Stimulated activated CD4-positive, alpha-beta T cell treated with anti-CD3 and anti-CD28 coated beads, Interleukin-15, amount 100 ng/mL, for 24 hours (primary cell): ENCODE data around the gene MAEA.
"Not testable (repeated sequence)": the region's sequence is repeated elsewhere in the genome, so short reads cannot be mapped to it uniquely, and the experiment has no call there.

Source experiments
- DNase-seq: peaks from one replicate; pipeline ENCODE4 v3.0.0-alpha.2; 2020

MAEA gene

GRCh38 chr4:1285151-1285789 lies 4.4 kb upstream of the MAEA start:
- DNase-seq: no peak

DNA sequence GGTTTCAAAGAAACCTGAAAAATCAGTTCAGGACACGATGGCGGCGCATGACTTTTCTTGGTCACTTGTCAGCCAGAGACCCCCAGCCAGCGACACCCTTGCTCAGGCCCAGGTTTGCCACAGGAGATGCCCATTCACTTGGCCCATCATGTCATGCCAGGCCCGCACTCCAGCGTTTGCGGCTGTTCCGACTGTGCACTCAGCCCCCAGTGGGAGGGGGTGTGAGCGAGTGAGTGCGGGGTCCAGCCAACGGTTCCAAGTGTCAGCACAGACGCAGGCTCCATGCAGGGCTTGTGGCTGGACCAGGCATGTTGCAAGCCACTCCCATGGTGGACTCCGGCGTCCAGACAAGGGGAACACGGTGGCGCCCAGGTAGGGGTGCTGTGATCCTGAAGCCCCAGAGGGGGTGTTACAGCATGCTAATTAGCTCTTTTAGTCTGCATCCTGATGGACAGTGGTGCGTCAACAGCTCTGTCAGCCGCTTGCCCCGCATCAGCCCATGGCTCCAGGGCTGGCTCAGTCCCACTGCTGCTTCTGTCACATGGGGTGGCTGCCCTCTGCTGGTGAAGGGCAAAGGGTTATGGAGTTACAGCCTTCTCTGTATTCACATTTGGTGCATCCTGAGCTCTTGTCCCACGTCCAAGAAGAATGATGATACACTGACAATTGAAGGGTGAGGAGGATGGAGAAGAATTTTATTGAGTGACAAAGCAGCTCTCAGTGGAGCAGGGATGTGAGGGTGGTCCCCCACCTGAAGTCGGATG lies 3.7 kb upstream of the MAEA start:
- DNase-seq: peak; percentile 69

DNA sequence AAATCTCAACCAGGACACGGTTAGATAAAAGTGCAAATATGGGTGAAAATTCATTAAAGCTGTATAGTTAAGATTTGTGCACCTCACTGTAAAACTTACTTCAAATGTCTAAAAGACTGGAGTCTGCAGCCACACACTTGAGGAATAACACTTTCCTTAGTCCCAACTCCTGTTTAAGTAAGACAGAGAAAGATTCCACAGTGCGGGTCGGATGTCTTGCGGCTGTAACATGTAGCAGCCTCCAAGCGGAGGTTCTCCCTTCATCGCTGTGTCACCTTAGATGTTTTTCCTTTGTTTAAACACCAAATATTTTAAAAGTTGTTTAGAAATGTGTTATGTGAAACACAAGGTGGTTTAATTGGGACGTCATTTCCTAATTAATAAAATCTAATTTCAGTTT lies 905 bp upstream of the MAEA start:
- no peak for DNase-seq

DNA sequence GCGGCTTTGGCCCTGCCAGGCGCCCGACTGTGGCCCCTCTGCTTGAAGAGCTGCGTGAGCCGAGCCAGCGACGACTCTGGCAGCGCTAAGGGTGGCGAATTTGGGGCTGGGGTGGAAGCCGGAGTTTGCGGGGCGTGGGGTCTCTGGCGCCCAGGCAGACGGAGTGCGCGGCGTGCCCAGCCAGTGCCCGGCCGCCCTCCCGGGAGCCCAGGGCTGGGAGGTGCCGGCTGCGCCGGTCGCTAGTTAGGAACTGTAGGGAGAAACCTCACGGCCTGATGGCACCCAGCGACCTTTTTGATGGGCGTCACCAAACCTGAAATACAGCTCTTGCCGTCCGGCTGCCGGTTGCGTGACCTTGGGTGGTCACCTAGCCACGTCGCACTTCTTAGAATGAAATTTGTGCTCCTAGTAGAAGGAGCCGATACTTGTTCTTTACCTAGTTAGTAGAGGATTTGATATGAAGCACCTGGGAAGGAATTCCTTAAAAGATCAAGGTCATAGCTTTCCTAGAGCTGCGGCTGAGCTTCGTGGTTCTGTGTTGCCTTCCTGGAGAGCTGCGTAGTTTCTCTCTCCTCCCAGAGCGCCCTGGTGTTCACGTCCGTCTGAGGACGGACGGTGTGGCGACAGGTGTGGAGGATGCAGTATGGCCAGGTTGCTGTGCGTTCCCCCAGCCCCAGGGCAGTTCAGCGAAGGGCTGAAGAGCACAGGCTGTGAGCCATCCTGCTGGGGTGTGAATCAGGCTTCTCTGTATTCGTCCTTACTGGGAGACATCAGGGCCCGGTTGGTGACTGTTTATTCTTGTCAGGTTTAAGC lies 680 bp downstream of the MAEA start:
- peak; percentile 26 for DNase-seq

DNA sequence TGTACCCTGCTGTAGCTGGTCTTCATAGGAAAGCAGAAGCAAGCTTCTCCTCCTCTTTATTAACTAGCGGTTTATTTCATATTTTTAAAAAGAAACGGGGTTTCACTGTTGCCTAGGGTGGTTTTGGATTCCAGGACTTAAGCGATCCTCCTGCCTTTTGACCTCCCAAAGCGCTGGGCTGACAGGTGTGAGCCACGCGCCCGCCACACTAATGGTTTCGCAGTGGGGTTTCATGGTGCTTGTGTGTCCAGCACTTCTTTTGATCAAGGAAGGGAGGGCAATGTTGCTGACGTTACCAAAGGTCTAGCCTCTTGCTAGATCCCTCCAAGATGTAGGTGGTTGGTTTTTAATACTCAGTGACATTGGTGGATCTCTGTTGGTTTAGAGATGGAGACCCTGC lies 1.4 kb downstream of the MAEA start:
- no peak for DNase-seq

GRCh38 chr4:1291996-1292702 lies 2.5 kb downstream of the MAEA start:
- DNase-seq: no peak

GRCh38 chr4:1292703-1293011 lies 3.0 kb downstream of the MAEA start:
- DNase-seq: not testable (repeated sequence)

GRCh38 chr4:1293531-1293941 lies 3.8 kb downstream of the MAEA start:
- no peak for DNase-seq

- DNase-seq: no peak
Measured at GRCh38 chr4:1293991-1294390, 4.3 kb downstream of the MAEA start.

GRCh38 chr4:1294424-1294823 lies 4.7 kb downstream of the MAEA start:
- no peak for DNase-seq

GRCh38 chr4:1294891-1295290 lies 5.2 kb downstream of the MAEA start:
- DNase-seq: no peak

DNA sequence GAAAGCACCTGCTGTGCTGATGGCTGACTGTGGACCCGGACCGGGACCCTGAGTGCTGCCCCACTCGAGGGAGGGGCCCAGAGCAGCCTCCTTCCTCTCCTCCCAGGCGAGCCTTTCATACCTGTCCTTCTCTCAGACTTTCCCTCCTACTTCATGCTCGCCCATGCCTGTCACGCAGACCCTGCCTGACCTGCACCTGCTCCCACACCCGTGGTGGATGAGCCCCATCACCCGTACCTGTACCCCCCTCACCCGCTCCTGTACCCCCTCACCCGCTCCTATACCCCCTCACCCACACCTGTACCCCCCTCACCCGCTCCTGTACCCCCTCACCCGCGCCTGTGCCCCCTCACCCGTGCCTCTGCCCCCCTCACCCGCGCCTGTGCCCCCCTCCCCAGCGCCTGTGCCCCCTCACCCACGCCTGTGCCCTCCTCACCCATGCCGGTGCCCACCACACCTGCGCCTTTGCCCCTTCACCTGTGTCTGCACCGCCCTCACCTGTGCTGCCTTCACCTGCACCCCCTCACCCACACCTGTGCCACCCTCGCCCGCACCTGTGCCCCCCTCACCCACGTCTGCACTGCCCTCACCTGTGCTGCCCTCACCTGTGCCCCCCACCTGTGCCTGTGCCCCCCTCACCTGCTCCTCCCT lies 5.8 kb downstream of the MAEA start:
- DNase-seq: no peak

- DNase-seq: no peak
Measured at GRCh38 chr4:1296324-1297022, 6.8 kb downstream of the MAEA start.

GRCh38 chr4:1297023-1297395 lies 7.3 kb downstream of the MAEA start:
- no peak for DNase-seq

DNA sequence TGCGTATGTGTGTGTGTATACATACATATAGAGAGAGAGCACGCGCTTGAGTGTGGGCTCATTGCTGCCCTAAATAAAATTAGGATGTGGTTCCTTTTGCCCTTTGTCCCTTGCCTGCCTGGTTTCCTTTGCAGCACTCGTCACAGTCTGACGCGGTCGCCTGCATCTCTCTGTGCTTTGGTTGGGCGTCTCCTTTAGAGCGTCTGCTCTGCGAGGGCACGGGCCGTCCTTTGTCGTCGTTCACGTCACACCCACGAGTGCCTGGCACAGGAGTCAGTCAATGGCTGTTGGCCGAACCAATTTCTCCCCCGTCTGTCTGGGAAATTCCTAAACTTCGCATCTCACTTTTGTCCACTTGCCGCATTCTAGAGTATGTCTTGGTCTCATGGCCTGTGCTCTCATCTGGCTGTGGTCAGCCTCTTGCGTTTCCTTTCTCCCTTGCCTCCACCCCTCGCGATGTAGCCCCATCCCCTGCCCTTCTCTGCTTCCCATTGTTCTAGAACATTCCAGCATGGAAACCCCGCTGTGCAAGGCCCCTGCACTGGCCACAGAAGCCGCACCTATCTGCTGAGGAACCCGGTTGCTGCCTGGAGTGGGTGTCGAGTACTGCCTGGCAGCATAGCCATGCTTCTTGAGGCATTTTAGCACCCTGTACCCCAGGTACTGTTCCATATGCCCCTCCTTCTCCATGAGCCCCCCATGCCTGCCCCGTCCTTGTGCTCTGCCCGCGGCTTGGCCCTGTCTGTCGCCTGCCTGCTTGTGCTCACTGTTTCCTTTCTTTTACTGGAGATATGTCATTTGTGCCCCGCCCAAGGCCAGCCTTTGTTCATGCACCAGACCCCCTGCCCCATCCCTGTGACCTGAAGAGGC lies 8.0 kb downstream of the MAEA start:
- DNase-seq: no peak

GRCh38 chr4:1298461-1298860 lies 8.8 kb downstream of the MAEA start:
- no peak for DNase-seq

DNA sequence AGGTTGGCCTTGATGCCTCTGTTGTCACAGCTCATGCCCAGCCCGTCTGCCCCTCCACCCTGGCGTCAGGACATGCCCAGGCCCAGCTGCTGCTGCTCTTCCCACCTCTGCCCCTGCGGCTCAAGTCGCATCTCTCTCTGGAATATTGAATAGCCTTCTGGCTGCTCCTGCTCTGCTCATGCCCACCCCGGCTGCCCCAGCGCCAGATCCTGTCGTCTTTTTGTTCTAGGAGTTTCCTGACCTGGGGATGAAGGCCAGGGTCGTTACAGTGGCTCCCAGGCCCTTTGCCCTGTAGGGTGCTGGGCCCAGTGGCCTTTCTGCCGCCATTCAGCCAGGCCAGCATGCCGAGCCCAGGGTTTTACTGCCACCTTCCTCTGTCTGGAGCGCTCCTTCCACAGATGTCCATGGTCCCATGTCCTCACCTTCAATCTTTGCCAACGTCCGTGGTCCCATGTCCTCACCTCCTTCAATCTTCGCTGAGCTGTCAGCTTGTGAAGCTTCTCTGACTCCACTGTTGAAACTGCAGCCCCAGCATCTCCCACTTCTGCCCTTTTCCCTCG lies 9.7 kb downstream of the MAEA start:
- no peak for DNase-seq

- DNase-seq: peak; percentile 48
Measured at GRCh38 chr4:1300466-1301455, 11.1 kb downstream of the MAEA start.

GRCh38 chr4:1302159-1302558 lies 12.5 kb downstream of the MAEA start:
- no peak for DNase-seq

GRCh38 chr4:1305261-1305711 lies 15.6 kb downstream of the MAEA start:
- no peak for DNase-seq
